H9 (cell line): Measurements from ENCODE around the gene LSS. TPM values are rescaled to one million over a fixed set of nuclear protein-coding genes. Genes with fewer than 3 reads are reported as not detected.

ENCODE experiments used
- DNase-seq: peaks from one replicate; pipeline ENCODE4 v3.0.0-alpha.2; 2017
- H2AFZ ChIP-seq: one replicate; pipeline ENCODE4 v1.6.1; 2013; ENCODE audit warnings: mild to moderate bottlenecking, low read length, control low read depth, moderate library complexity
- H2AK5ac ChIP-seq: 2 replicates; pipeline ENCODE4 v1.6.1; 2013; ENCODE audit warnings: low read length, control low read depth, mixed read lengths; ENCODE audit not compliant: insufficient read length
- H2BK120ac ChIP-seq: one replicate; pipeline ENCODE4 v1.6.1; 2013; ENCODE audit warnings: low read depth, mild to moderate bottlenecking, low read length, control low read depth, inconsistent platforms; ENCODE audit not compliant: poor library complexity, severe bottlenecking
- H2BK12ac ChIP-seq: 2 replicates; pipeline ENCODE4 v1.6.1; 2013; ENCODE audit warnings: low read length, control low read depth, mixed read lengths, low read depth; ENCODE audit not compliant: insufficient read length
- H2BK15ac ChIP-seq: 2 replicates; pipeline ENCODE4 v1.6.1; 2013; ENCODE audit warnings: low read depth, low read length, control low read depth
- H2BK20ac ChIP-seq: one replicate; pipeline ENCODE4 v1.6.1; 2013; ENCODE audit warnings: low read depth, mild to moderate bottlenecking, low read length, control low read depth, inconsistent platforms; ENCODE audit not compliant: poor library complexity, severe bottlenecking
- H2BK5ac ChIP-seq: 2 replicates; pipeline ENCODE4 v1.6.1; 2013; ENCODE audit warnings: low read length, control low read depth, mixed read lengths; ENCODE audit not compliant: insufficient read length
- H3K14ac ChIP-seq: 2 replicates; pipeline ENCODE4 v1.6.1; 2013; ENCODE audit warnings: low read length, control low read depth; ENCODE audit not compliant: insufficient read depth
- H3K18ac ChIP-seq: 2 replicates; pipeline ENCODE4 v1.6.1; 2013; ENCODE audit warnings: low read depth, mild to moderate bottlenecking, mixed read lengths, low read length, control low read depth; ENCODE audit not compliant: insufficient read length
- H3K23ac ChIP-seq: 2 replicates; pipeline ENCODE4 v1.6.1; 2013; ENCODE audit warnings: low read length, control low read depth, mixed read lengths, low read depth; ENCODE audit not compliant: insufficient read length
- H3K23me2 ChIP-seq: 2 replicates; pipeline ENCODE4 v1.6.1; 2013; ENCODE audit warnings: low read depth, mild to moderate bottlenecking, mixed read lengths, low read length, control low read depth; ENCODE audit not compliant: insufficient read length, poor library complexity, severe bottlenecking
- H3K27ac ChIP-seq: 2 replicates; pipeline ENCODE4 v1.5.1; 2013; ENCODE audit warnings: low read length, control low read depth, mixed read lengths, low read depth; ENCODE audit not compliant: insufficient read length
- H3K27me3 ChIP-seq: 2 replicates; pipeline ENCODE4 v1.6.1; 2013; ENCODE audit warnings: low read length, control low read depth, inconsistent platforms; ENCODE audit not compliant: insufficient read depth
- H3K4ac ChIP-seq: 2 replicates; pipeline ENCODE4 v1.6.1; 2013; ENCODE audit warnings: low read depth, mild to moderate bottlenecking, control low read depth, inconsistent platforms, low read length, moderate library complexity
- H3K4me1 ChIP-seq: 2 replicates; pipeline ENCODE4 v1.6.1; 2013; ENCODE audit warnings: low read length, control low read depth, inconsistent platforms; ENCODE audit not compliant: insufficient read depth
- H3K4me2 ChIP-seq: 2 replicates; pipeline ENCODE4 v1.6.1; 2013; ENCODE audit warnings: low read length, control low read depth, mixed read lengths; ENCODE audit not compliant: insufficient read length, insufficient read depth
- H3K56ac ChIP-seq: 2 replicates; pipeline ENCODE4 v1.6.1; 2013; ENCODE audit warnings: low read depth, mild to moderate bottlenecking, mixed read lengths, low read length, control low read depth; ENCODE audit not compliant: insufficient read length
- H3K79me1 ChIP-seq: 2 replicates; pipeline ENCODE4 v1.6.1; 2013; ENCODE audit warnings: low read depth, mild to moderate bottlenecking, moderate library complexity, low read length, control low read depth, inconsistent platforms; ENCODE audit not compliant: insufficient read depth, poor library complexity, severe bottlenecking
- H3K79me2 ChIP-seq: 2 replicates; pipeline ENCODE4 v1.6.1; 2013; ENCODE audit warnings: low read length, control low read depth, inconsistent platforms; ENCODE audit not compliant: insufficient read depth
- H3K9ac ChIP-seq: 2 replicates; pipeline ENCODE4 v1.6.1; 2013; ENCODE audit warnings: low read length, control low read depth, mixed read lengths; ENCODE audit not compliant: insufficient read length; ENCODE audit errors: extremely low read depth
- H3K9me3 ChIP-seq: one replicate; pipeline ENCODE4 v1.6.1; 2013; ENCODE audit warnings: low read depth, low read length, inconsistent platforms; ENCODE audit not compliant: control insufficient read depth
- H3T11ph ChIP-seq: one replicate; pipeline ENCODE4 v1.6.1; 2013; ENCODE audit warnings: mild to moderate bottlenecking, low read length, control low read depth, inconsistent platforms
- H4K20me1 ChIP-seq: one replicate; pipeline ENCODE4 v1.6.1; 2013; ENCODE audit not compliant: control insufficient read depth, insufficient read length, insufficient read depth
- H4K5ac ChIP-seq: 2 replicates; pipeline ENCODE4 v1.6.1; 2013; ENCODE audit warnings: low read depth, mild to moderate bottlenecking, mixed read lengths, low read length, control low read depth; ENCODE audit not compliant: insufficient read length
- H4K8ac ChIP-seq: replicated peaks from 2 replicates; pipeline ENCODE4 v1.6.1; 2013; ENCODE audit warnings: low read length, control low read depth, mixed read lengths, low read depth; ENCODE audit not compliant: insufficient read length
- H4K91ac ChIP-seq: 2 replicates; pipeline ENCODE4 v1.6.1; 2013; ENCODE audit warnings: low read depth, mild to moderate bottlenecking, moderate library complexity, mixed read lengths, low read length, control low read depth; ENCODE audit not compliant: insufficient read length
- H3K27ac Mint-ChIP-seq, 3 experiments: 2 replicates in 2 of 3; 3 replicates in 1 of 3; pipeline ENCODE4 v1.8.0; 2020 to 2021; ENCODE audit warnings: mixed read lengths in 3 of 3, mild to moderate bottlenecking in 1 of 3, moderate library complexity in 1 of 3
- H3K27me3 Mint-ChIP-seq: 2 replicates; pipeline ENCODE4 v1.8.0; 2021; ENCODE audit warnings: low read depth, mild to moderate bottlenecking, moderate library complexity, mixed read lengths
- H3K36me3 Mint-ChIP-seq, 3 experiments: 2 replicates in 2 of 3; 3 replicates in 1 of 3; pipeline ENCODE4 v1.8.0; 2020 to 2021; ENCODE audit warnings: low read depth in 3 of 3, mixed read lengths in 3 of 3; ENCODE audit not compliant: insufficient read depth in 1 of 3
- H3K4me1 Mint-ChIP-seq, 2 experiments: 2 replicates each; pipeline ENCODE4 v1.8.0; 2020; ENCODE audit warnings: mixed read lengths in 2 of 2
- H3K4me3 Mint-ChIP-seq, 2 experiments: 2 replicates in 1 of 2; 3 replicates in 1 of 2; pipeline ENCODE4 v1.8.0; 2020 to 2021; ENCODE audit warnings: mild to moderate bottlenecking in 2 of 2, mixed read lengths in 2 of 2, moderate library complexity in 1 of 2
- H3K9me3 Mint-ChIP-seq, 2 experiments: 2 replicates in 1 of 2; 3 replicates in 1 of 2; pipeline ENCODE4 v1.8.0; 2020; ENCODE audit warnings: mild to moderate bottlenecking in 2 of 2, mixed read lengths in 2 of 2, moderate library complexity in 1 of 2
- WGBS: extraction: QIAGEN DNeasy Blood & Tissue Kit; methylation state at CpG from one replicate; pipeline ENCODE4 v1.1.7; 2013; ENCODE audit warnings: missing lambda C conversion rate, low lambda C conversion rate, mixed read lengths; ENCODE audit not compliant: insufficient read length; ENCODE audit errors: extremely low coverage; 5-methylcytosine and 5-hydroxymethylcytosine counted together
- total RNA-seq: library from RNA; stranded (reverse); gene quantifications from 2 replicates; pipeline ENCODE4 v1.2.1, GENCODE V29; 2021
- TF ChIP-seq, protein P1 (sequence below): fragments of 200-600 bp; sonication (generic); conservative IDR thresholded peaks from 3 replicates; pipeline ENCODE4 v1.8.0; 2021; ENCODE audit warnings: antibody characterized with exemption, mild to moderate bottlenecking

The LSS gene
- total RNA-seq, 1 experiment from 2014 or later: 69.2 TPM

- Histone ChIP-seq H2BK12ac (no peak within 1 kb of the TSS), H3K27me3 (no peaks in the 10 kb centered on the region), H2BK5ac (no peak within 1 kb of the TSS), H2BK120ac (no peak within 1 kb of the TSS), H3K18ac (no peak within 1 kb of the TSS), H3K9ac (no peak within 1 kb of the TSS), H3K4me1 (no peaks in the 10 kb centered on the region; the same call in 1 of the 2 replicates), H3K27ac (no peak within 1 kb of the TSS), H2BK15ac (no peak within 1 kb of the TSS), H3K14ac (no peak within 1 kb of the TSS), H3T11ph (no peak within 1 kb of the TSS), H4K5ac (no peak within 1 kb of the TSS), H4K20me1 (no peaks in the 10 kb centered on the region), H3K23me2 (no peaks in the 10 kb centered on the region), H3K4ac (no peak within 1 kb of the TSS), H3K23ac (no peak within 1 kb of the TSS), H3K9me3 (no peaks in the 10 kb centered on the region), H3K79me2 (no peaks in the 10 kb centered on the region), H4K8ac (no peak within 1 kb of the TSS), H2AK5ac (no peak within 1 kb of the TSS), H3K79me1 (no peaks in the 10 kb centered on the region), H3K56ac (no peak within 1 kb of the TSS), H3K4me2 (no peak within 1 kb of the TSS), H2BK20ac (no peak within 1 kb of the TSS), H2AFZ (no peak within 1 kb of the TSS), H4K91ac (no peak within 1 kb of the TSS)
- Mint-ChIP-seq H3K27ac (peak within 1 kb of the TSS; percentile 1 to 42 (median 24); a peak in 3 of 7 replicates), H3K36me3 (peaks cover 5 to 7% (median 7%) of the 10 kb centered on the region in 3 experiments; a peak in 4 of 7 replicates), H3K4me1 (peaks cover 6 to 11% of the 10 kb centered on the region in 2 experiments), H3K27me3 (no peaks in the 10 kb centered on the region), H3K9me3 (peaks cover 5 to 6% of the 10 kb centered on the region in 2 experiments; a peak in 2 of 5 replicates), H3K4me3 (no peak within 1 kb of the TSS; a peak in 1 of 5 replicates)
- DNase-seq: peak; percentile 27
- TF ChIP-seq, protein P1, sequence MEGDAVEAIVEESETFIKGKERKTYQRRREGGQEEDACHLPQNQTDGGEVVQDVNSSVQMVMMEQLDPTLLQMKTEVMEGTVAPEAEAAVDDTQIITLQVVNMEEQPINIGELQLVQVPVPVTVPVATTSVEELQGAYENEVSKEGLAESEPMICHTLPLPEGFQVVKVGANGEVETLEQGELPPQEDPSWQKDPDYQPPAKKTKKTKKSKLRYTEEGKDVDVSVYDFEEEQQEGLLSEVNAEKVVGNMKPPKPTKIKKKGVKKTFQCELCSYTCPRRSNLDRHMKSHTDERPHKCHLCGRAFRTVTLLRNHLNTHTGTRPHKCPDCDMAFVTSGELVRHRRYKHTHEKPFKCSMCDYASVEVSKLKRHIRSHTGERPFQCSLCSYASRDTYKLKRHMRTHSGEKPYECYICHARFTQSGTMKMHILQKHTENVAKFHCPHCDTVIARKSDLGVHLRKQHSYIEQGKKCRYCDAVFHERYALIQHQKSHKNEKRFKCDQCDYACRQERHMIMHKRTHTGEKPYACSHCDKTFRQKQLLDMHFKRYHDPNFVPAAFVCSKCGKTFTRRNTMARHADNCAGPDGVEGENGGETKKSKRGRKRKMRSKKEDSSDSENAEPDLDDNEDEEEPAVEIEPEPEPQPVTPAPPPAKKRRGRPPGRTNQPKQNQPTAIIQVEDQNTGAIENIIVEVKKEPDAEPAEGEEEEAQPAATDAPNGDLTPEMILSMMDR: no peak
- WGBS: no CpG with 5 or more reads among the region's 34 CpGs
These were observed 72.8 kb downstream of the LSS start, which contains the start of gene FTCD for GRCh38 chr21:46155514-46156377. Gene FTCD, minus strand, starts transcription at chr21:46155579. Its CDS starts 56 bp downstream, at chr21:46155523.
